ENCODE measurements around the gene POP7.
A peak's percentile ranks its signal among the peaks of the same experiment; 100 is the strongest.

The POP7 gene

GRCh38 chr7:100708395-100708794, 2.5 kb downstream of the POP7 start:
- peak overlapping the region; percentile 97 for H3K4me2 ChIP-seq (ENCODE audit: low read depth, low read length, poor library complexity, severe bottlenecking)
- no peaks in the 10 kb centered on the region for H3K9me3 ChIP-seq (ENCODE audit: insufficient read depth, low read depth, low read length)
- H3K4me1 ChIP-seq (ENCODE audit: insufficient read depth, low read length, poor library complexity, severe bottlenecking), result peaks cover 18% of the 10 kb centered on the region
- no peaks in the 10 kb centered on the region for H3K9me2 ChIP-seq (replicated peaks; ENCODE audit: low read depth, low read length)
- no peak for TF ChIP-seq CTCF (conservative IDR thresholded peaks at IDR 0.05; ENCODE audit: low read length)
- no peak for TF ChIP-seq EZH2phosphoT487 (IDR thresholded peaks at IDR 0.05; ENCODE audit: borderline replicate concordance)
- no peak overlapping the region for H2AFZ ChIP-seq (ENCODE audit: low read length)
- H3K9ac ChIP-seq (ENCODE audit: low read depth, low read length, poor library complexity, severe bottlenecking), result no peak overlapping the region
- H3K79me2 ChIP-seq (ENCODE audit: insufficient read depth, low read length), result peaks cover 28% of the 10 kb centered on the region
- H3K4me3 ChIP-seq (ENCODE audit: low read length, poor library complexity, severe bottlenecking), result no peak overlapping the region
- H3K27me3 ChIP-seq (ENCODE audit: insufficient read depth, low read length, poor library complexity, severe bottlenecking), result no peaks in the 10 kb centered on the region
- no peaks in the 10 kb centered on the region for H3K36me3 ChIP-seq (ENCODE audit: insufficient read depth, low read length)
- peaks cover 12% of the 10 kb centered on the region for H4K20me1 ChIP-seq (ENCODE audit: insufficient read depth, low read length, poor library complexity, severe bottlenecking)
- H3F3A ChIP-seq (ENCODE audit: low read depth), result no peaks in the 10 kb centered on the region

- Histone ChIP-seq H3K27me3 (ENCODE audit: insufficient read depth, low read length, poor library complexity, severe bottlenecking) (no peaks in the 10 kb centered on the region), H4K20me1 (ENCODE audit: insufficient read depth, low read length, poor library complexity, severe bottlenecking) (peaks cover 12% of the 10 kb centered on the region), H3K4me2 (ENCODE audit: low read depth, low read length, poor library complexity, severe bottlenecking) (no peak overlapping the region), H3K4me3 (ENCODE audit: low read length, poor library complexity, severe bottlenecking) (no peak overlapping the region), H3F3A (ENCODE audit: low read depth) (no peaks in the 10 kb centered on the region), H3K9me3 (ENCODE audit: insufficient read depth, low read depth, low read length) (no peaks in the 10 kb centered on the region), H3K36me3 (ENCODE audit: insufficient read depth, low read length) (no peaks in the 10 kb centered on the region), H2AFZ (ENCODE audit: low read length) (no peak overlapping the region), H3K79me2 (ENCODE audit: insufficient read depth, low read length) (peaks cover 28% of the 10 kb centered on the region), H3K4me1 (ENCODE audit: insufficient read depth, low read length, poor library complexity, severe bottlenecking) (peaks cover 13% of the 10 kb centered on the region), H3K9ac (ENCODE audit: low read depth, low read length, poor library complexity, severe bottlenecking) (no peak overlapping the region), H3K9me2 (replicated peaks; ENCODE audit: low read depth, low read length) (no peaks in the 10 kb centered on the region)
- no peak for TF ChIP-seq CTCF (conservative IDR thresholded peaks at IDR 0.05; ENCODE audit: low read length)
Measured at GRCh38 chr7:100710452-100710851, 4.5 kb downstream of the POP7 start.

- Histone ChIP-seq H3K9me2 (replicated peaks; ENCODE audit: low read depth, low read length) (no peaks in the 10 kb centered on the region), H3K36me3 (ENCODE audit: insufficient read depth, low read length) (no peaks in the 10 kb centered on the region), H3K4me3 (ENCODE audit: low read length, poor library complexity, severe bottlenecking) (no peak overlapping the region), H3K4me1 (ENCODE audit: insufficient read depth, low read length, poor library complexity, severe bottlenecking) (peaks cover 12% of the 10 kb centered on the region), H3K9me3 (ENCODE audit: insufficient read depth, low read depth, low read length) (no peaks in the 10 kb centered on the region), H3K27me3 (ENCODE audit: insufficient read depth, low read length, poor library complexity, severe bottlenecking) (no peaks in the 10 kb centered on the region), H2AFZ (ENCODE audit: low read length) (no peak overlapping the region), H3K9ac (ENCODE audit: low read depth, low read length, poor library complexity, severe bottlenecking) (no peak overlapping the region), H4K20me1 (ENCODE audit: insufficient read depth, low read length, poor library complexity, severe bottlenecking) (peaks cover 12% of the 10 kb centered on the region), H3F3A (ENCODE audit: low read depth) (no peaks in the 10 kb centered on the region), H3K4me2 (ENCODE audit: low read depth, low read length, poor library complexity, severe bottlenecking) (no peak overlapping the region), H3K79me2 (ENCODE audit: insufficient read depth, low read length) (peaks cover 24% of the 10 kb centered on the region)
- TF ChIP-seq EZH2phosphoT487 (IDR thresholded peaks at IDR 0.05; ENCODE audit: borderline replicate concordance), result no peak
- TF ChIP-seq CTCF (conservative IDR thresholded peaks at IDR 0.05; ENCODE audit: low read length), result no peak
Measured at GRCh38 chr7:100711369-100711768, 5.4 kb downstream of the POP7 start.

Data from Loucy (cell line).